HG03280 (cell line): ENCODE results near the gene CATSPER3.
A peak's percentile ranks its signal among the peaks of the same experiment; 100 is the strongest.

Experiments used
- ATAC-seq: cut with Tn5 transposase; IDR thresholded peaks from one replicate; pipeline ENCODE4 v1.9.1; 2021; ENCODE audit warnings: mild to moderate bottlenecking, moderate library complexity; ENCODE audit not compliant: unreplicated experiment

The CATSPER3 gene

DNA sequence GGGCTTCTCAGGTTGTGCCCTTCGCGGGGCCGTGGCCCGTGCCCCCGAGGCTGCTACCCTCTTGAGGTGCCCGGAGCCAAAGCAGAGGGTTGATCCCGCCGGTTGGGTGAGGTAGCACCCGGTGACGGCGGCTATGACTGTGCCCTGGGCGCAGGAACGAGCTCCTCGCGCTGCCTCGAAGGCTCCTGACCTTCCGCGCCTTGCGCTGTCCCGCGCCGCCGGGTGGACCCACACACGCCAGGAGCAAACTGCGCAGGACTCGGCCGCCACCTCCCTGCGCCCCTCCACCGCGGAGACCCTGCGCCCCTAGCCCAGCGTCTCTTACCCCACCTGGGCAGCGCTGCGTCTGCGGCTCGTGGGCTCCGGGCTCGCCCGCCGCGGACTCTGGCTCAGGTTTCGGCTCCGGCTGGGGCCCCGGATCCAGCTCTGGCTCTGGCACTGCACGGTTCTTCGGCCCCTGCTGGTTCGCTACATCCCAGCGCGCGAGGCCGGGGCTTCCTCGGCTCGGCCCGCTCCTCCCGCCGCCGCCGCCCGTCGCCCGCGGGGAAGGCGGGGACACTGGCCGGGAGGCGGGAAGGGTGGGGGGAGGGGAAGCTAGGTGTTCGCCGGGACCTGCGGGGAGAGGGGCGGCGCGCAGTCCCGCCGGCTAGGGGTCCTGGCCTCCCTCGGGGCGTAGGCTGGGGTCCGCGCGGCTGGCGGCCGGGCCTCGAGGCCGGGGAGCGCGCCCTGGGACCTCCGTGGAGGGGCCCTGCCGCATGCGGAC lies 71.7 kb downstream of the CATSPER3 start:
- ATAC-seq, result no peak

GRCh38 chr5:135040034-135040332 lies 72.3 kb downstream of the CATSPER3 start:
- ATAC-seq, result no peak

- no peak for ATAC-seq
These were observed 72.8 kb downstream of the CATSPER3 start for GRCh38 chr5:135040333-135041144.

DNA sequence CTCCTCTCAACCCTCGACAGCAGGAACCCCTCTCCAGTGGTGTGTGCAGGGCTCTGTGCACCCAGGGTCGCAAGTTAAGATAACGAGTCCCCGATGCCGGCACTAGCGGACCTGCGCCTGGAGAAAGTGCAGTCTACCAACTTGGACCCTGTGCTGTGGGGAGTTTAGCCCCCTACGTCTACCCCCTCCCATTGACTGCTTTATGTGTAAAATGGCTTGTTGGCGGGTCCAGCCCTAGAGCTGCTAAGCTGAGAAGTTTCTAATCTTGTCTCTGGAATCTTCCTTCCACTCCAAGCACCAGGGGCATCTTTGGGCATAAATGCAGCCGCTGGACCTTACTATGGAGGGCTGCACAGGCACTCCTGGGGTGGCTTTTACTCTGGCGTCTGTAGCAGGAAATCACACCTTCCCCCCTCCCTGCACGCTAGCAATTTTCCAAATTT lies 73.5 kb downstream of the CATSPER3 start:
- ATAC-seq, result no peak

GRCh38 chr5:135041726-135042125 lies 74.0 kb downstream of the CATSPER3 start:
- no peak for ATAC-seq

GRCh38 chr5:135042595-135042994 lies 74.9 kb downstream of the CATSPER3 start:
- no peak for ATAC-seq

DNA sequence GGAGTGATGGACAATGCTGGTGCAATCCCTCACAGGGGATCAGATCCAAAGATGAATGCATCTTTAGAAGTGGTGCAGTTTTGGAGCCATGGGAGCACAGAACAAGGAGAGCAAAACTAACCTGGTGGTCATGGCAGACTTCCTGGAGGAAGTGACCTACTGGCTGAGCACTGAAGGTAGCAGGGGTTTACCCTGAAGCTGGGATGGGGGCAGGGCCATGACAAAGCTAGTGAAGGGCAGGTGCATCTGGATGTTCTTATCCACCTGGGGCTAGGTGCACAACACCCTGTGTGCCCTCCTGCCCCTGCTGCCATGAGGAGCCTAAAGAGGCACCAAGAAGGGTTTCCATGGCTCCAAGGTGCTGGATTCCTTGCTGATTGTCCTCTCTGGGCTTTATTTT lies 77.8 kb downstream of the CATSPER3 start:
- ATAC-seq, result no peak

DNA sequence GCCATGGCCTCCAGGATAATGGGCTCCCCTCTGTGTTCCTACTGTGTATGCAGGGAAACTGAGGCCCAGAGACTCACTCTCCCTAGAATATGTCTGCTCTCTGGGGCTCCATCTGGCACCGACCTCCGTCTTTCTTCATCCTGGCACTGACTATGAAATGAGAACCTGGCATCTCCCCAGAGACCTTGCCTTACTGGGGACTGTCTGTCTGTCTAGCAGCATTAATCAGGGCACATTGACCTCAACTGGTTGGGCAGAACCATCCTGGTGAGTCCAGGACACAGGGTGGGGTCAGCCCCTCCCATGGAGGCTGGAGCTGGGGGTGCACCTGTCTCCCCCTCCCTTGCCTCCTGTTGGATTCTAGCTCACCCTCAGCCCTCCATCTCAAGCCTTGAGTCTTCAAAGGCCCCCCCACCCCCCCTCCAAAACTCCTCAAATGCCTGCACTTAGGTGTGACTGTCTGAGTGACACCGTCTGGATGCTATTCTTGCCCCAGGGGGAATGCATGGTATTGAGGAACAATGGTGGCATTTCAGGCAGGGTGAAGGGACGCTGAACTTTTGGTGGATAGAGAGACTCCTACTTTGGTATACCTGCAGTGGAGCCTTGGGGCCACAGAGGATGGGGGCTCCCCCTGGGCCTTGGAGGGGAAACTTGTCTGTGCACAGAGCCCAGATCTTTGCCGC lies 79.1 kb downstream of the CATSPER3 start:
- no peak for ATAC-seq

DNA sequence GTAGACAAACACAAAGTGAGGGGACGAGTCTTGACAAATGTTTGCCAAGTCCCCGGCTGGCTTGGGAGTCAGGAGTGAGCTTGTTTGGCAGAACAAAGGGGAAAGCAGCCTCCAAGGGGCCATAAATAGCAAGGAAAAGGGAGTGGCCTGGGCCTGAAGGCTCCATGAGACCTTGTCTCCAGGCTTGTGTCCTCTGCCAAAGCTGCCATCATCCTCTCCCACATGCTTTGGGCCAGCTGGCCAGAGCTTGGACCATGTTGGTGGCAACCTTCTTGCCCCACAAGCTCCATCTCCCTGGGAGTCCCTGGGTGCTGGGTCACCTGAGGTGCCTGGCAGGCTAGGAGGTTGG lies 79.6 kb downstream of the CATSPER3 start:
- ATAC-seq, result no peak

DNA sequence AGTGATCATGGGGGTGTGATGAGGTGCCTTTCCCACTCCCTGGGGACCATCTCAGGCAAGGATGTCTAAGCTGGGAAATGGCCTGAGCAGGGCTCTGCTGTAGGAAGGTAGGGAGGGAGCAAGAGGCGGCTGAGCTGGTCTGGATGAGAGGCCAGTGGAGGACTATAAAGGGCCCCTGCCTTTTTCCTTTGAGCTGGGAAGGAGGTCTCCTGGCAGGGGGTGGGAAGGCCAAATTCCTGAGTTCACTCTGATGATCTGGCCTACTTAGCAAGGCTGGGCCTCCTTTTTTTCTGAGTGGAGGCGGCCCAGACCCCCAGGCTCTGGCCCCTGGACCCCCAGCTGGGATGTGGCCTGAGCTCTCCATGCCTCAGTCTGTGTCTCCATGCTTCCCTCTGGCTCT lies 80.6 kb downstream of the CATSPER3 start:
- ATAC-seq, result no peak

- no peak for ATAC-seq
These were observed 81.2 kb downstream of the CATSPER3 start for GRCh38 chr5:135048930-135049329.

DNA sequence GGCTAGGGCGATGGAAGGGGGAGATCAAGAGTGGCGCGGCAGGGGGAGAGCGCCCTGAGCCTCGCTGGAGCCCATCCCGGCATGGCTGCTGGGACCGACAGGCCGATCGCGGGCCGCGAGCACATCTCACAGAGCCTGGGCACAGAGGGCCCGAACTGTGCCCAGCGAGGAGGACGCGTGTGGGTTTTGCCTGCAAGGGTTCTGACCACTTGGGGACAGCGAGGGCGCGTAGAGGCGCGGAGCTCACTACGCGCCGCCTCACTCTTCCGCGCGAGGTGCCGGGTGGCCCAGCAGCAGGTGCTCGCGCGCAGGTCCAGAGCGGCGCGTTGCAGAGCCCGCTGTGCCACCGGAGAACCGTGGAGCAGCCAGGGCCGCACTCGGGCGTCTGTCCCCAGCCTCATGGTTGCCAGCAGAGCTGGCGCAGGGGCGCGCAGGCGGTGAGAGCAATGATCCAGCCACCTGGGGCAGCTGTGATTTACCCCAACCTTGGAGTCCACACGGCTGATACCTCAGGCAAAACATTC lies 82.6 kb downstream of the CATSPER3 start:
- no peak for ATAC-seq

- ATAC-seq, result no peak
These were observed 83.7 kb downstream of the CATSPER3 start for GRCh38 chr5:135051399-135051798.

DNA sequence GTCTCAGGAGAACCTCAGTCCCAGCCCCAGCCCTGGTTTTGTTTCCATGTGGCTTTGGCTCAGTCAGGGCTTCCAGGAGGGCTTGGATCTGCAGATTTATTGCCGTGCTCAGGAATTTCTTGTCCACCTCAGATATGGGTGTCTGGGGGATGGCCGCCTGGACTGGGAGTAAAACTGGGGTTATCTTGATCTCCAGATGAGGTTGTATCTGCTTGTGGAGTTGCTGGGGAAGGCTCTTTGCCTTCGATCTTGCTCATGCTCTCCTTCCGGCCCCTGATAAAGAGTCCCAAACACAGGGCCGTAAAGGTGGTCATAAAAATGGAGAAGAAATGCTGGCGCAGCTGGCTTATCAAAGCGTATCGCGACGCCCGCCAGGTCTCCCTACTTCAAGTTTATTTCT lies 84.2 kb downstream of the CATSPER3 start:
- ATAC-seq, result no peak

GRCh38 chr5:135052511-135053145 lies 84.9 kb downstream of the CATSPER3 start:
- ATAC-seq, result no peak

- peak; percentile 95 for ATAC-seq
These were observed 85.6 kb downstream of the CATSPER3 start for GRCh38 chr5:135053278-135053677.

DNA sequence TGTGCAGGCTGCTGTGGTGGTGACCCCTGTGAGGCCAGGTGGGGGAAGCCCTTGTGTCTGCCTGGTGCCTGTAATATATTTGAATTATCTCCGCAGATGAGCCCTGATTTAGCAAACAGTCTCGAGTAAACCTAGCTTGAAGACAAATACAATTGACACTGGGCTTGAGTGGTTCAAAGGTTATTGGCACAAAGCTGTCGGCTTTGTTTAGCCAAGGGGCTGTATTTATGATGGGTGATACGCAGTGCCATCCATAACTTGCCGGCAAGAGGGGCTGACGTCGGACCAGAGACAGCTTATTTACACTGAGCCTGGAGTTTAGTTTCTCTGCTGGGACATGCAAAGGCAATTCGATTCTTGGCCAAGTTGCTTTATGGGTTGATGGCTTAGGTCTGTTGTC lies 86.3 kb downstream of the CATSPER3 start:
- no peak for ATAC-seq

DNA sequence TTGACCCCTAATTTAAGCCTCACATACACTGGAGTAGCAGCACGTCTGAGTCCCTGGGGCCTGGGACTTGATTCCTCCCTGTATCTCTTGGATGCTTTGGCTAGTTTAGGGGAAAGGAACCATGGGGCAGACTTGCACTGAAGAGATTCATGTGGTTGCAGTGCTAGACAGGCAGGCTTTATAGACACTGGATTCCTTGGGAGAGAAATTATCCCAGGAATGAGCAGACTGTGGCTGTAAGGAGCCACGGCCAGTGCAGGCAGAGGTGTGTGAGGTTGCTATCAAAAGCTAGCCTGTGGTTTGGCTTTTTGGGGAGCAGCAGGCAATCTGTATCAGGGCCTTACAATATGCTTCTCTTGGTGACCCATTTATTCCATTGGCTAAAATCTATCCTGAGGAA lies 86.8 kb downstream of the CATSPER3 start:
- ATAC-seq, result no peak

GRCh38 chr5:135055396-135055795 lies 87.7 kb downstream of the CATSPER3 start:
- no peak for ATAC-seq

GRCh38 chr5:135056316-135057030 lies 88.8 kb downstream of the CATSPER3 start:
- ATAC-seq, result no peak

GRCh38 chr5:135057233-135057632 lies 89.5 kb downstream of the CATSPER3 start:
- ATAC-seq, result no peak
